ENCODE data around the gene NME3. TPM values are rescaled to one million over a fixed set of nuclear protein-coding genes. Genes with fewer than 3 reads are reported as not detected.

Gene NME3
- total RNA-seq, 1 experiment from 2014 or later, result 103 TPM

GRCh38 chr16:1768767-1769401 is 2.5 kb downstream of the NME3 start (continued):
- no peak for TF ChIP-seq EZH2phosphoT487 (IDR thresholded peaks at IDR 0.05; ENCODE audit: borderline replicate concordance)
- no peak for TF ChIP-seq JUND (IDR thresholded peaks at IDR 0.05)
- no peak for TF ChIP-seq POLR2A (IDR thresholded peaks at IDR 0.05; ENCODE audit: borderline replicate concordance, extremely low read depth, insufficient read depth, insufficient read length)
- TF ChIP-seq MAX (IDR thresholded peaks at IDR 0.05), result no peak
- TF ChIP-seq CEBPB (IDR thresholded peaks at IDR 0.05; ENCODE audit: low read depth), result no peak

- no peak overlapping the region for H3K4me3 ChIP-seq (replicated peaks in 1 of 2; ENCODE audit: low read depth in 1 of 2, low read length in 2 of 2)
- H3K36me3 ChIP-seq (ENCODE audit: control insufficient read depth in 1 of 2, insufficient read depth in 2 of 2, low read length in 2 of 2), result peaks cover 5 to 15% of the 10 kb centered on the region in 2 experiments; a peak in 3 of 4 replicates
- DNase-seq (ENCODE audit: low read depth, low spot score) (no peak), ATAC-seq (no peak)
- no TSS peak for BruUV-seq (replicated peaks)
- H3K9me3 ChIP-seq (ENCODE audit: control insufficient read depth in 1 of 2, insufficient read depth in 1 of 2, low read depth in 1 of 2, low read length in 2 of 2), result no peaks in the 10 kb centered on the region
- H3K9me2 ChIP-seq (ENCODE audit: insufficient read depth), result no peaks in the 10 kb centered on the region
- H3K9ac ChIP-seq (ENCODE audit: low read length), result no peak overlapping the region
- no peak for TF ChIP-seq JUND (IDR thresholded peaks at IDR 0.05)
- TF ChIP-seq ELF1 (IDR thresholded peaks at IDR 0.05; ENCODE audit: borderline replicate concordance, low read depth), result no peak
- no peak for TF ChIP-seq SRF (IDR thresholded peaks at IDR 0.05; ENCODE audit: low read depth)
- no peak for TF ChIP-seq ATF3 (IDR thresholded peaks at IDR 0.05)
- TF ChIP-seq EGR1 (IDR thresholded peaks at IDR 0.05; ENCODE audit: low read depth), result no peak
- no peak for TF ChIP-seq ZNF274 (IDR thresholded peaks at IDR 0.05; ENCODE audit: low read depth, low read length)
- TF ChIP-seq CEBPB (IDR thresholded peaks at IDR 0.05; ENCODE audit: low read depth), result no peak
- RAD21 ChIA-PET (ENCODE audit: low non-redundant PET in 1 of 2, low total read pairs in 2 of 2, uncharacterized antibody in 2 of 2, unreplicated experiment in 2 of 2), result no interaction called here
- peaks cover 5% of the 10 kb centered on the region; the same call in 1 of the 2 replicates for H4K20me1 ChIP-seq (ENCODE audit: insufficient read depth)
- intact Hi-C loops (cut with micrococcal nuclease), result no loop called here
- peaks cover 30% of the 10 kb centered on the region for H3K79me2 ChIP-seq (ENCODE audit: insufficient read depth, low read length)
- H3K27me3 ChIP-seq (ENCODE audit: insufficient read depth, low read length), result no peaks in the 10 kb centered on the region
- no peak overlapping the region for H2AFZ ChIP-seq (ENCODE audit: low read depth, low read length, poor library complexity, severe bottlenecking)
- H3K27ac ChIP-seq (ENCODE audit: low read depth, low read length), result no peak overlapping the region
- H3K4me1 ChIP-seq (ENCODE audit: control insufficient read depth in 1 of 2, insufficient read depth in 2 of 2, low read length in 2 of 2), result peaks cover 12 to 25% of the 10 kb centered on the region in 2 experiments
- POLR2A ChIA-PET, result no interaction called here
- no peak overlapping the region for H3K4me2 ChIP-seq (ENCODE audit: low read length)
- CTCF ChIA-PET, result no interaction called here
Observed at GRCh38 chr16:1768061-1768766, 3.1 kb downstream of the NME3 start.
